SH-SY5Y (cell line): ENCODE data around the gene NACC2.

Experiments
- GATA2 ChIP-seq: IDR thresholded peaks from 2 replicates; pipeline ENCODE4 v1.6.1; 2011; ENCODE audit warnings: mild to moderate bottlenecking, low read depth, low read length
- GATA3 ChIP-seq: IDR thresholded peaks from 2 replicates; pipeline ENCODE4 v1.6.1; 2011; ENCODE audit warnings: low read depth, mild to moderate bottlenecking, low read length, moderate library complexity

GRCh38 chr9:136099542-136099941 is 4.5 kb upstream of the NACC2 start:
- TF ChIP-seq GATA2 = no peak
- no peak for TF ChIP-seq GATA3
